GM10847 (cell line): Measurements from ENCODE around the gene RAB11FIP4.

ENCODE experiments used
- POLR2A ChIP-seq: IDR thresholded peaks from 2 replicates; pipeline ENCODE4 v1.6.1; 2011; ENCODE audit not compliant: insufficient read length; ENCODE audit errors: extremely low read depth

The RAB11FIP4 gene

GRCh38 chr17:31497994-31498826, 106.7 kb downstream of the RAB11FIP4 start:
- no peak for TF ChIP-seq POLR2A

DNA sequence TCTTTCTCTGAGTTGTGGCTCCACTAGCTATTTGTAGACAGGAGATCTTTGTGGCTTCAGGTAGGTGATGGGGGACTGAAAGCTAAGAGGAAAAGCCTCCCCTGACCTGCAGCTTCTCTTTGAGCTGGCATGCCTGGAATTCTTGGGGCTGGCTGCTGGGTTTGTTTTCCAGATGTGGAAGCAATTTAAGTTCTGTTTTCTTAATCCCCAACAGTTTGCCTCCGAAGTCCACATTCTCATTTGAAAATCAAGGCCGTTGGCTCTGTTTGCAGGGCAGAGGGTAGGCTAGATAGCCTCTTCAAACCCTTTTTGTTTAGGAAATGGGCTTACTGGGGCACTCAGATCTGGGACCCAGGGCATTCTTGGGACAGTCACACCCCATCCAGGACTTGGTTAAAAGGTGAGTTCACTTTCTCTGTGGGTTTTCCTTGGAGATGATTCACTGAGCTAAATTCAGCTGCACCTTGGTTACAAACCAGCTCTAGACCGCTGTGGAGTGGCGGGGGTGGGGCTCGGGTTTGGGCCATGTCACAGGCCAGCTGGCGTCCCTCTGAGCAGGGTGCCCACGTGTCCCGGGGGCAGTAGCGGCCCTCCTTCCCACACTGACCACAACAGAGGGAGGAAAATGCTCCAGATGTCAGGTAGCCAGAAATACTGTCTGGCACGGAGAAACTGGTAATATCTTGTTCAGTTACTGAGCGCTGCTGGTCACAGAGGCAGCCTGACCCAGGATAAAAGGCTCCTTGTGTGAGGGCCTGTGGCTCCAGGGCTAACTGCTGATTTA, 108.5 kb downstream of the RAB11FIP4 start:
- TF ChIP-seq POLR2A, result no peak

GRCh38 chr17:31506517-31506916, 115.0 kb downstream of the RAB11FIP4 start:
- TF ChIP-seq POLR2A, result no peak

- TF ChIP-seq POLR2A, result peak; percentile 2
Observed at GRCh38 chr17:31508288-31509094, 117.0 kb downstream of the RAB11FIP4 start.

- no peak for TF ChIP-seq POLR2A
Observed at GRCh38 chr17:31509095-31509804, 117.8 kb downstream of the RAB11FIP4 start.

- no peak for TF ChIP-seq POLR2A
Observed at GRCh38 chr17:31509805-31510177, 118.3 kb downstream of the RAB11FIP4 start.

GRCh38 chr17:31510308-31511194, 119.1 kb downstream of the RAB11FIP4 start:
- no peak for TF ChIP-seq POLR2A

- no peak for TF ChIP-seq POLR2A
Observed at GRCh38 chr17:31511195-31511578, 119.7 kb downstream of the RAB11FIP4 start.

DNA sequence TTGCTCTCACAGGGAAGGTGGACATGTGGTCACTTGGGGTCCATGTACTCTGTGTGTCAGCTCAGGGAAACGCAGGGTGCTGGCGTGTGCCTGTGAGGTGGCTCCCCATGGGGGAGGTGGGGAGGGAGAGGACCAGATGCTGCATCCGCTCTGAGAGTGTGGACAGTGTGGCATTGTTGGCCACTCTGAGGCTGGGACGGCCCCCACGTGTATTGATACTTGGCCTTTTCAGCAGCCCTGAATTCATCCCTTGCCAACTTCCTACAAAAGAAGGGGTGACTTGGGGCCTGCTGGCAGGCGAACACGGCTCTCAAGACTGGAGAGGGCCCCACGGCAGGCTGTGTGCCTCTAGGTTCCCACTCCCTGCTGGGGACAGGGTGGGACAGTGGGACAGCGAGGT, 120.1 kb downstream of the RAB11FIP4 start:
- TF ChIP-seq POLR2A, result no peak

DNA sequence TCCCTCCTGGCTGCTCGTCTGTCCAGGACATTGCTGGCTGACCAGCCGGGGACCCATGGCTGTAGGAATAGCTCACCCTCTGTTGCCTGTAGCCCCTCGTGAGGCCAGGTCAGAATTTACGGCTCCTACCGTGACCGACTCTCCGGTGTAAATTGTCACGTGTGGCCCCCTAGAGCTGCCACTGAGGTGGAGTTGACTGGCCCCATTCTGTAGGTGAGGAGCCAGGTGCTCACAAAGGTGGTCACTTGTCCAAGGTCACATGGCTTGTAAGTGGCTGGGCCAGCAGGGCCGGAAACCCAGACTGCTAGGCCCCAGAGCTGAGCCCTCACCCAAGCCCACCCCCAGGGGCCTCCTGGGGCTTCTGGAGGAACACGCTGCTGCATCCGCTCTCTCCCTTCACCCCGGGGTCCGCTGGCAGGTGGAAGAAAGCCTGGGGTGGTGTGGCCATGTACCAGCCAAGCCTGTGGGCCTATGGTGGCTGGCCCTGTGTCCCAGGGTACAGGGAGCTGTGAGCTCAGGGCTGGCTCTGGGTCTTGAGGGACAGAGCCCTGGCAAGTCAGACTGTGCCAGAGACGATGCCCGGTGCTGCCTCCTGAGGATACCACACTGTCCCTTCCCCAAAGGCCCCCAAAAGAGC, 120.7 kb downstream of the RAB11FIP4 start:
- TF ChIP-seq POLR2A, result no peak

DNA sequence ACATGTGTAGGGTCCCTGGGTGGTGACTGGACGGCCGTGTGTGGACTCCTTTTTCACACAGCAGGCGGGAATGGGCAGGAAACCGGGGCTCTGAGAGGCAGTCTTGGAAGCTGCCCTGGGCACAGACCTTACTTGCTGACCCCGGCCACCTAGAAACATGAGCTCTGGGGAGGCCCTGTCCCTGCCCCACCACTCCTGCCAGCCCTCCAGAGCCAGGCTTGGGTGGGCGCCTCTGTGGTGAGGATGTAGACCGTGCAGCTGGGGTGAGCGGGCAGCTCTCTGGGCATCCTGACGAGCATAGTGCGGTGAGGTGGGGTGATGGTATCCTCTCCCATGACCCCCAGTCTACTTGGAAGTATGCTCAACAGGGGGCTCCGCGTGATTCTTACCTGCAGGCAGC, 121.3 kb downstream of the RAB11FIP4 start:
- TF ChIP-seq POLR2A, result no peak

DNA sequence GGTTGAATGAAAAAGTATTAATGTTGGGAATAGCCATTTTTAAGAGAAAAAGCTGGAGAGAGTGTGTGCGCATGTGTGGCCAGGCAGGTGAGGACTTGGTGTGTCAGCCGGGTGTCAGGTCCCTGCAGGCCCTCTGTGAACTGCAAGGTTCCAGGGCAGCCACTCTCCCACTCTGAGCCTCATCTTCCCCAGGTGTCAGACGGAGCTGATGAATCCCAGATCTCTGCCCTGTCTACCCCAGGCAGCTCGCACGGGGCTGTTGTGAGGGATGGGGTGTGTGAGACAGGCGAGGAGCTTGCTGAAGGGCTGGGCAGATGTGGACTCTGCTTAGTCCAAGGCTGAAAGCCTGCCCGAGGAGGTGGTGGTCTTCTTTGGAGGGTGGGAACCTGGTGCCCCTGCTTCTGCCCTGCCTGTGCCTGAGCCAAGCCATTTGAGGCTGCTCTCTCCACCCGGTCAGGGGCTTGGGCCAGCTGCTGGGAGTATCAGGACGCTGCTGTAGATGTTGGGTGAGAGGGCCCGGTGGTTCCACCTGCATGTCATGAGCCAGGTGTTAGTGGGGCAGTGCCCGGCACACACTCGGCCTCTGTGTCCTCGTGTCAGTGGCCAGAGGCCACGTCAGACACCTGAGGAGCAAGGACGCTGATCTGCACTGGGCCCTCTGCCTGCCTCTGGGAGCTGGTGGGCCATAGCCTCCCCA, 122.4 kb downstream of the RAB11FIP4 start:
- TF ChIP-seq POLR2A, result no peak

DNA sequence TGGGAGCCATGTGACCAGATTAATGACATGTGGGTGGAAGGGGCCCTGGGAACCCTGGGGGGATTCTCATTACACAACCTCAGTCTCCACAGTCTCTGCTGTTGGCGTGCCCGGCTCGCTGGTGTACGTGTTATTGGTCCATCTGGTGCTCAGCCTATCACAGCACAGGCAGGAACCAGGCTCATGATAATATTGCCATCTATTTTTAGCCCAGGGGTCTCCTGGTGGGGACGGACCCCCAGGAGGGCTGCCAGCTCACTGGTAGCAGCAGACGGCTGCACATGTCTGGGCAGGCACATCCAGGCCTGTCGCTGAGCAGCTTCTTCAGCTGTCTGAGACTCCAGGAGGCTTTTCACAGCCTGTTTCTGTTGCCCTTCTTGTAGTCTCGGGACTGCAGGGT, 123.8 kb downstream of the RAB11FIP4 start:
- no peak for TF ChIP-seq POLR2A

DNA sequence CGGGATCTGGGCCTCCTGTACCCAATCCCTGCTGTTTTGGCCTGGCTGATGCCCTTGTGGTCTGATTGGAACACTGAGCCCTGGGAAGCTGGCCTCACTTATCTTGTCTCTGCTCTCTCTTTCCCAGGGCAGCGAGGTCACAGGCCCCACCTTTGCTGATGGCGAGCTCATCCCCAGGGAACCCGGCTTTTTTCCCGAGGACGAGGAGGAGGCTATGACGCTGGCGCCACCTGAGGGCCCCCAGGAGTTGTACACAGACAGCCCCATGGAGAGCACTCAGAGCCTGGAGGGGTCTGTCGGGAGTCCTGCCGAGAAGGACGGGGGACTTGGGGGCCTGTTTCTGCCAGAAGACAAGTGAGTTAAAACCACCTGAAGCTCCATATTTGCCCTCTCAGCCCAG, 126.0 kb downstream of the RAB11FIP4 start:
- TF ChIP-seq POLR2A, result no peak
